Osteoblast (primary cell): ENCODE results near the gene MCRS1. TPM values are rescaled to one million over a fixed set of nuclear protein-coding genes. Genes with fewer than 3 reads are reported as not detected.

Source experiments
- DNase-seq: peaks from one replicate; pipeline ENCODE4 v3.0.0; 2011; ENCODE audit warnings: low spot score, mixed read lengths; ENCODE audit not compliant: insufficient read length; ENCODE audit errors: missing footprints
- H2AFZ ChIP-seq: 2 replicates; pipeline ENCODE4 v1.6.0; 2011; ENCODE audit warnings: mild to moderate bottlenecking, low read length
- H3K27ac ChIP-seq: 2 replicates; pipeline ENCODE4 v1.5.1; 2011; ENCODE audit warnings: mild to moderate bottlenecking, low read depth, low read length, moderate library complexity
- H3K27me3 ChIP-seq: 2 replicates; pipeline ENCODE4 v1.6.0; 2012; ENCODE audit warnings: mild to moderate bottlenecking, control low read depth, inconsistent platforms, low read length, moderate library complexity; ENCODE audit not compliant: insufficient read depth
- H3K36me3 ChIP-seq: 2 replicates; pipeline ENCODE4 v1.5.1; 2011; ENCODE audit warnings: mild to moderate bottlenecking, low read length, control low read depth, moderate library complexity; ENCODE audit not compliant: insufficient read depth
- H3K4me1 ChIP-seq: 2 replicates; pipeline ENCODE4 v1.5.1; 2011; ENCODE audit warnings: mild to moderate bottlenecking, low read length, control low read depth, moderate library complexity; ENCODE audit not compliant: insufficient read depth
- H3K4me2 ChIP-seq: 2 replicates; pipeline ENCODE4 v1.6.0; 2011; ENCODE audit warnings: mild to moderate bottlenecking, low read length; ENCODE audit not compliant: insufficient read depth
- H3K4me3 ChIP-seq: fragments of 200-600 bp; sonication (generic); 3 replicates; pipeline ENCODE4 v1.5.1; 2012; ENCODE audit warnings: mild to moderate bottlenecking, low read length, inconsistent platforms; ENCODE audit not compliant: insufficient read depth
- H3K79me2 ChIP-seq: 2 replicates; pipeline ENCODE4 v1.6.0; 2012; ENCODE audit warnings: mild to moderate bottlenecking, low read length, control low read depth, inconsistent platforms; ENCODE audit not compliant: insufficient read depth
- H3K9me3 ChIP-seq: 2 replicates; pipeline ENCODE4 v1.5.1; 2011; ENCODE audit warnings: low read depth, low read length, control low read depth
- H4K20me1 ChIP-seq: 2 replicates; pipeline ENCODE4 v1.6.0; 2012; ENCODE audit warnings: mild to moderate bottlenecking, low read length, control low read depth; ENCODE audit not compliant: insufficient read depth
- CTCF ChIP-seq: IDR thresholded peaks from 2 replicates; pipeline ENCODE4 v1.5.1; 2011; ENCODE audit warnings: mild to moderate bottlenecking, low read depth, low read length, moderate library complexity; ENCODE audit errors: extremely low read depth
- total RNA-seq: library from RNA; depleted of rRNA; stranded (reverse); fragments of >200 nt; gene quantifications from 2 replicates; pipeline ENCODE4 v1.2.3, GENCODE V29; 2012

MCRS1 gene
- total RNA-seq, 1 donor: 56.5 TPM

- H2AFZ ChIP-seq: no peak overlapping the region
- no peak for TF ChIP-seq CTCF
- H3K9me3 ChIP-seq: no peaks in the 10 kb centered on the region
- peaks cover 13% of the 10 kb centered on the region for H4K20me1 ChIP-seq
- H3K36me3 ChIP-seq: no peaks in the 10 kb centered on the region
- DNase-seq: no peak
- no peak overlapping the region for H3K4me2 ChIP-seq
- no peaks in the 10 kb centered on the region for H3K27me3 ChIP-seq
- H3K4me1 ChIP-seq: no peaks in the 10 kb centered on the region
- no peak overlapping the region for H3K4me3 ChIP-seq
- H3K27ac ChIP-seq: no peak overlapping the region
- peaks cover 4% of the 10 kb centered on the region for H3K79me2 ChIP-seq
Observed at GRCh38 chr12:49582201-49582600, 14.3 kb upstream of the MCRS1 start.

- H3K79me2 ChIP-seq: peaks cover 4% of the 10 kb centered on the region
- H2AFZ ChIP-seq: no peak overlapping the region
- peak; percentile 93 for DNase-seq
- H3K4me1 ChIP-seq: no peaks in the 10 kb centered on the region
- H4K20me1 ChIP-seq: peaks cover 16% of the 10 kb centered on the region
- H3K4me2 ChIP-seq: no peak overlapping the region
- no peaks in the 10 kb centered on the region for H3K9me3 ChIP-seq
- no peak overlapping the region for H3K4me3 ChIP-seq
- peak; percentile 95 for TF ChIP-seq CTCF
- H3K27me3 ChIP-seq: no peaks in the 10 kb centered on the region
- H3K36me3 ChIP-seq: no peaks in the 10 kb centered on the region
- H3K27ac ChIP-seq: no peak overlapping the region
Observed at GRCh38 chr12:49580572-49581535, 12.9 kb upstream of the MCRS1 start.

GRCh38 chr12:49578471-49579112 lies 10.7 kb upstream of the MCRS1 start:
- Histone ChIP-seq H3K27ac (no peak overlapping the region), H3K4me1 (no peaks in the 10 kb centered on the region), H4K20me1 (peaks cover 16% of the 10 kb centered on the region), H3K4me3 (no peak overlapping the region), H3K79me2 (peaks cover 4% of the 10 kb centered on the region), H3K27me3 (no peaks in the 10 kb centered on the region), H2AFZ (no peak overlapping the region), H3K36me3 (no peaks in the 10 kb centered on the region), H3K4me2 (no peak overlapping the region), H3K9me3 (no peaks in the 10 kb centered on the region)
- TF ChIP-seq CTCF: no peak
- no peak for DNase-seq
